ENCODE data around the gene PLCH1.

The PLCH1 gene

DNA sequence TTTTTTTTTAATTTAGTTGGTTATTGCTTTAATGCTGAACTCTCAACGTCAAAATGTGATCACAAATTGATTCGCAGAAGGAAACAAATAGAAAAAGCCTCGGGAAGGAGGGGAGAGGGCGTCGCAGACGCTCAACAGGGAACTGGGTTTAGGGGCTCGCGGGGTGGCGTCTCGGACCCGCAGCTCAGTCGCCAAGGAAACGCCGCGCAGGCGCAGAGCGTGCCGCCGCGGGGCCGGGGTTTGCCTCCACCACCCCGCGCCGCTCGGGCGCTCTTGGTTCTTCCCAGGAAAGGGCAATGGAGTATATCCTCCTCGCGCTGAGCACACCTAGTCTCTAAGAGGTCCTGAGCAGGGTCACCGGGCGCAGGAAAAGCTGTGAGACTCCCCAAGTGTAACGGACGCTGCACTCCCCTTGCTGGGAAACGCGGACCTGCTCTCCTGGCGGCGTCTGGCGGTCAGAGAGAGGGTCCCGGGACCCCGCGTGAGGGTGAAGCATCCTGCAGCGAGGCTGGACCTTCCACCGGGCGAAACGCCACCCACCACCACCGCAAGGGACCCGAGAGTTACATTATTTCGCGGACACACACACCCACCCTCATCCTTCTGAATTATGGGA lies 753 bp downstream of the PLCH1 start:
- DNase-seq, result peak; percentile 75

DNA sequence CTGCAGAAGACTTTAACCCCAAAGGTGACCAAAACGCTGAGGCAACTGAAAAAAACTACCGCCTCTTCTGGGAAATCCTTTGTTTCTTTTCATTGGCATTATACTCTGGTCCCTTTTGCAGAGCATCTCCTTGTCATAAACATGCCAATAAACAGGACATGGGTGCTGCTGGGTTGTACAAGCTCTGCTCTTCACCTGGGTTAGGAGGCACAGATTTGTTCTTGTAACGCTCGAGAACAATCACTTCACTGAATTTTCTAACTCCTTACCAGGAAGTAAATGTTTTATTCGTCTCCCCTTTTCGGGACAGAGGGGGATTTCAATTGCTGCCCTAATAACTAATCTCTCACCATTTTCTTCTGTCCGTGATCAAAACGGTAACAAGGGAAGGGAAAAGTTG lies 1.3 kb downstream of the PLCH1 start:
- DNase-seq, result peak; percentile 29

DNA sequence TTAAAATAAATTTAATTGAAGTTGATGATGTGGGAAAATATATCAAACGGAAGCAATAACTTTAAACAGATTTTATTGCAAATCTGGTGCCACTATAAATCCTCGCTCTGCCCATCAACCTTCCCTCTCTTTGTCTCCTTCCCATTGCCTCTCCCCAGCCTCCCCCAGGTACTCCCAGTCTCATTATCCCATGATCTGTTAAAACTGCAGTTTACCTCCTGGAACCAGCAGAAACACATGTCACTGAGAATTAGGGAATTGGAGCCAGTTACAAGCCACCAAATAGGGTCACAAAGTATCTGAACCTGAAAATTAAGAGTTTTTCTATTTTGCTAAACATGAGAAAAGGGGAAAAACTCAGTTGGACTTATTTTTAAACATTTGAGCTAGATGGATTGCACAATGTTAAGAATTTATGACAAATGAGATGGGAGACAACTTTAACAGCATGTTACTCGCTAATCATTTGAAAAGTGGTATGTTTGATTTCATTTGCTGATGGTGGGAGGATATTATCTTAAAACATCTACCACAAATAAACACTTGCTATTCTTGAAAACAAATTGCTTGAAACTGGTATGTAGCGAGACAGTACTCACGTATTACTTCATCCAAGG lies 2.4 kb downstream of the PLCH1 start:
- DNase-seq, result no peak

DNA sequence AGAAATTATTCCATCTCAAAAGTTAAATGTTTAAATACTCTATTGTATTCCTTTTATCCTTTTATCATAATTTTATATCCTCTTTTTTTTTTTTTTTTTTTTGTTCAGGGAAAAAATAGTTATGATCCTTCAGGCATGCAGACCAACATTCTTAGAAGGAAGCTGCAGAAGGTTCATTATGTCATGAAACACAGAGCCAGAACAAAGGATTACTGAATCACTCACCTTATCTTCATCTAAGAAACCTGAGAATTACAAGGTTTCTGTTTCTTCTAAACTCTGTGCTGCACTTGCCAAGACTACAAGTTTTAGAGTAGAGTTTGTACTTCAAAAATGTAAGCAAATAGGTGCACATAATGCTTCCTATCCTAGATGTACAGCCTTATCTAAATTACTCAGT lies 3.3 kb downstream of the PLCH1 start:
- no peak for DNase-seq

DNA sequence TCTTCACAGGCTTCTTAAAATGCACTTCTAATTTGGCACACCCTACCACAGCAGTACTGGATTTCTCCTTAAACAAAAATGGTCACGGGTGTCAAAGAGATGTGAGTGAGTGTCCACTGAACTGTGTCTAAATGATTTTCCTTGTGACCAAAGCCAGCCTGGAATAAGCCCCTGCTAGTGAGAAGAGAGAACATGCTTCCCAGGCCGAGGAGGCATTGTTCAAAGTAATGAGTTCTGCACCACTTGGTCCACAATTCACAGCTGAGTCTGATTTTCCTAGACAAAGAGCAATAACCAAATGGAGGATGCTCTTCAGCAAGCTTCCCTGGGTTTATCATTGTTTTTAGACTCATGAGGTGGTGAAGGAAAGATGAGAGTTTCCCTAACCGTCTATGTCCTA lies 3.8 kb downstream of the PLCH1 start:
- no peak for DNase-seq

DNA sequence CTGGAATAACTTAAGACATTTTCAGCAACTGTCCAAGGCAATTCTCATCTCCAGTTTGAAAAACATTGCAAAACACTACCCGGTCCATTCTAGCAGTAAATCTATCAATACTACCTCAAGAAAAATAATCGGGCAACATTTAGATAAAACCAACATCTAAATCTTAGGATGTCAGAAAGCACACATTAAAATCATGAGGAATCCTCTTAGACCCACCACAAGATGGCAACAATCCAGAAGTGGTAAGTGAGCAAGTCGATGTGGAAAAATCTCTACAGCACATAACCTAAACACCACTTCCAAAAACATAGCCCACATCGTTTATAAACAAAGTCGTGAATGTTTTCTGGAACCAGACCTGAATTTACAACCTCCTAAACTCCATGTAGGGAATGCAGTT lies 5.7 kb downstream of the PLCH1 start:
- DNase-seq, result peak; percentile 14

DNA sequence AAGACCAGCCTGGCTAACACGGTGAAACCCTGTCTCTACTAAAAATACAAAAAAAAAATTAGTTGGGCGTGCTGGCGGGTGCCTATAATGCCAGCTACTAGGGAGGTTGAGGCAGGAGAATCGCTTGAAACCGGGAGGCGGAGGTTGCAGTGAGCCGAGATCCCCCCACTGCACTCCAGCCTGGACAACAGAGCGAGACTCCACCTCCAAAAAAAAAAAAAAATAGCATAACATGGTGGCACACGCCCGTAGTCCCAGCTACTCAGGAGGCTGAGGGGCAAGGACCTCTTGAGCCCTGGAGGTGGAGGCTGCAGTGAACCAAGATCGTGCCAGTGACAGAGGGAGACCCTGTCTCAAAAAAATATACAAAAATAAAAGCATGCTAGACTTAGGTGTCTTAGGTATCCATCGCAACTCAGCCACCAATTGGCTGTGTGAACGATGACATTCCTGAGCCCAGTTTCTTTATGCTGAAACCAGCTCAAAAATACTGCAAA lies 6.2 kb downstream of the PLCH1 start:
- no peak for DNase-seq

DNA sequence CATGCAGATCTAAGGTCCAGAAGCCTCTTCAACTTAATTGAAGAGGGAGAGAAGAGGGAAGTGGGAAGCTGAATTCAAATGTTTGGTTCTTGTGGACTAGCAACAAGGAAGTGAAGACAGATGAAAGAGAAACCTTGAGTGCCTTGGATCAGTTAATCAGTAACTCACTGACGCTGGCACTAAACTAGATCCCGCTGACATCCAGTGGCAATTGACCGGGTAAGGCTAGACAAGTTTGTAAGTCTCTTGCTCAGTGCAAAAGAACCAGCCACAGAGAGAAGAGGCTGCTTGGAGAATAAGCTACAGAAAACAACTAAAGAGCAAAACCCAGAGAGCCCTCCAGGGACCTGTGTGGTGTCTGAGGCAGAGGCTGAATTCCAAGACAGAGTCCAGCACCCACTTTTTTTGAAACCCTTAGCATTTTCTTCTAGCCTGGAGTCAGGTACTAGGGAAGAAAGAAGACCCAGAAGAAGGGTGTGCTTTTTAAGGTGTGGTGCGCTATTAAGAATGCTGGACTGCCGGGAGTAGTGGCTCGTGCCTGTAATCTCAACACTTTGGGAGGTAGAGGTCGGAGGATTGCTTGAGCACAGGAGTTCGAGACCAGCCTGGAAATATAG lies 6.9 kb downstream of the PLCH1 start:
- no peak for DNase-seq

DNA sequence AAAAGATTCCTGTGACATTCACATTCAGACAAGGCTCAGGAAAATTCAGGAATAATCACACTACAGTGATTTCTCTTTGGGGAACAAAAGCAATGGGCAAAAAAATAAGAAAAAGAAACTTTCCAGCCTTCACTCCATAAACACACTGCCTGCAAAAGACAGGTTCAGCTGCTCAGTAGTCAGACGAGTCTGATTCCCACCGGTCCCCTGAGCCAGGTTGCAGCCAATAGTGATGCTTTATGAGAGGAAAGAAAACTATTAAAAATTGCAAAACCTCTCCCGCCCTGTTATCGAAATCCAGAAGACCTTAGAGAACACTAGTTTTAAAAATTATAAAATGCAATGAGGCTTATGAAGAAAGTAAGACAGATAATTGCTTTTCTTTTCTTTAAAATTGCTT lies 8.5 kb downstream of the PLCH1 start:
- DNase-seq, result no peak

DNA sequence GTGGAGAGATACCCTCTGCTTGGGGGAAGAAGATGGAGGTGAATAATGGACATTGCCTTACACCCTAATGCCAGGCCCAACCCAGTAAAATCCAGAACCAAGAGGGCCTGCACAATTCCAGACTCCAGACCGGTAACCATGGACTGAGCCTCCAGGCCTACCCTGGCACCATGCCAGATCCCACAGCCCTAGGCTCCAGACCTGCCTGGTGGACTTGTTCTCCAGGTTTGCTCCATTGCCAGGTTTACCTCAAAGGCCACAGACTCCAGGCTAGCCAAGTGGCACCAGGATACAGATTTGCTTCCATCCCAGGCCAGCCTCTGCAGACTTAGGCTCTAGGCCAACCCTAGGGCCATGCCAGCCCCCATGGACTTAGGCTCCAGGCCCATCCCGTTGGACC lies 14.0 kb downstream of the PLCH1 start:
- DNase-seq, result no peak

DNA sequence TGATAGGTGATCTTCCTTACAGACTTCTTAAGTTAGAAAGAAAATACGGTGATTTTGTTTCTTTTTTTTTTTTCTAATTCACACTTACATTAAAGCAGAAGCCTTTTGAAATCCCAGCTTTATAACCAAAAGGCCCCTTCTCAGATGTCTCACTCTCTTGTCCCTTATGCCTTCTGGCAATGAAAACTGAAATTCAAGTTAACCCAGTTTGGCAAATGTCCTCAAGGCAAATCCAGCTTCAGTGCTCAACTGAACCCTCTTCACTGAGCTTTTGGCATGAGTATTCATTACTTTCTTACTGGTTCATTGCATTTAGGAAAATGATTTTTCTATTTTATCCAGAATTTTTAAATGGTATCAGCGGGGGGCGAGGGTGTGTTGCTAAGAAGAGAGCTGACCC lies 17.0 kb downstream of the PLCH1 start:
- no peak for DNase-seq

DNA sequence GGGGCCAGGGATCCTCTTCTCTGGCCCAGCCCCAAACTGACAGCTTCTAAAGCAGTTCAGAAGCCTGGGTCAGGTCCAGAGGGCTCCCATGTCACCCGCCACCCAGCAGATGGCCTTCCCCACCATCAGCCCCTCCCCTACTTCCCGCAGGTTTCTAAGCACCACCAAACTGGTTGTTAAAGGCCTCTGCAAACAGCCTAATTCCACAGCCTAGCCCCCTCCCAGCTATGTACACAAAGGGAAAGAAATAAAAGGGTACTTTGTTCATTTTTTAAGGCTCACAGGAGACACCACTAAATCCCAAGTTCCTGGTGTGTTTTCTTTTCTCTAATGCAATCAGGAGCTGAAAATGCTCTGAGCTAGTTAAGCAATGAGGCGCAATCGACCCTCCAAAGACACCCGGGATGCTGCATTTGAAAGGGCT lies 30.6 kb downstream of the PLCH1 start:
- peak; percentile 80 for DNase-seq

DNA sequence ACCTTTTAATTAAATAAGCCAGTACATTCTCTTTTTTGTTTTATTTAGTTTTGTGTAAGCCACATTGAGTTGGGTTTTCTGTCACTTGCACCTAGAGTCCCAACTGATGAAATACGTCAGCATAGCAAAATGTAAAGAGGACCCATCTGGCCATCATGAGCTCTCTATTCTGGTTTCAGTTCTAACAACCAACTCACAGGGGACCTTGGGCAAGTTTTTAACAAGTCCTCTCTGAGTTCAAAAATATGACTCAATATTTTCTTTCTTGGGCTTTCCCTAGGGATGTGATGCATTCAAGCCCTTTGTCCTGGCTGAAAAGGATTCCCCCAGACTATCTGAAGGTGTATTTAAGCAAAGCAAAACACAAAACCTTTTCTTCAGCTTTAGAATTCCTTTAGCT lies 32.9 kb downstream of the PLCH1 start:
- no peak for DNase-seq

DNA sequence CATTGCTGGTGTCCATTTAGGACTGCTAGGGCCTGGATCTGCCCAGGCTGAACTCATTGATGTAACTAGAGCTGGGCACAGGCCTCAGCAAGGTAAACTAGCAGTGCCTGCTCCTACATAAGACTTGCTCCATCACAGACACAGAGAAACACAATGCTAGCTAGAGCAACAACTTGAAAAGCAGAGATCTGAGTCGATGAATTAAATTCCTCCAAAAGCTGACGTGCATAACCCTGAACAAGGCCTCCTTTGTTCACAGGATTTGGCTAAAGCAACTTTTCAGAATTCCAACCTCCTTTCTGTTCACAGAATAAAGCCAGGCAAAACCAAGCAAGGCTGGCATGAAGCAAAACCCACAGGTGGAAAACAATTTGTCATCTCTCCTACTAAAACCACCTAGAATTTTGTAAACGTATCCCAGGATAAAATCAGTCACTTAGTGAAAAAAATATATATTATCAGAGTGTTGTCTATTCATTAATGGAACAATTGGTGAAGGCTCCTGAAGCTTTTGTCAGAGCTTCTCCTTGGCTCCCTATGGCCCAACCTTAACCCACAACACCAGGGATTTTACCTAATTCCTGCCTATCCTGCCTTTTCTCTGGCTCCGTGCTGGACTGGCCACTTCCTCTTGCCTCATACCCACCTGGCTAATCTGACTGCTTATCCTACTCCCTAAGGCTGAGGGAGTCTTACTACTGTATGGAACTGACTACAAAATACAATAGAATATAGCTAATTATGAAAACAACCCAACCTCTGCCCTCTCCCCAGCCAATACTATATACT lies 39.9 kb downstream of the PLCH1 start:
- DNase-seq, result no peak

DNA sequence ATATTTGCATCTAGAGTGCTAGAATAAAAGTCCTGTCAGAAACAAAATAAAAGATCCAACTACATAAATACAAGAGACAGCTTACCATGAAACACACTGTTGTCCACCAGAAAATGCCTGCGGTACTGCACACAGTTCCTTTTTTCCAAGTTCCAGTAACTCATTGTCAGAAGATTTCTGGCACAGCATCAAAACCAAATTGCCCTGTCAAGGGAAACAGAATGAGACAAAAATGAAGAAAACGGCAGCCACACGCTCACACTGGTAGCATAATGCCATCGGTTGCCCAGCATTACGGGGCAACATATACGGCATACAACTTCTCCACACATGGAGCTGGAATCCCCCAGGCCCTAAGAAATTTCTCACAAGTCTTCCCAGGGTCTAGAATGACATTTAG lies 40.8 kb downstream of the PLCH1 start:
- DNase-seq, result no peak

DNA sequence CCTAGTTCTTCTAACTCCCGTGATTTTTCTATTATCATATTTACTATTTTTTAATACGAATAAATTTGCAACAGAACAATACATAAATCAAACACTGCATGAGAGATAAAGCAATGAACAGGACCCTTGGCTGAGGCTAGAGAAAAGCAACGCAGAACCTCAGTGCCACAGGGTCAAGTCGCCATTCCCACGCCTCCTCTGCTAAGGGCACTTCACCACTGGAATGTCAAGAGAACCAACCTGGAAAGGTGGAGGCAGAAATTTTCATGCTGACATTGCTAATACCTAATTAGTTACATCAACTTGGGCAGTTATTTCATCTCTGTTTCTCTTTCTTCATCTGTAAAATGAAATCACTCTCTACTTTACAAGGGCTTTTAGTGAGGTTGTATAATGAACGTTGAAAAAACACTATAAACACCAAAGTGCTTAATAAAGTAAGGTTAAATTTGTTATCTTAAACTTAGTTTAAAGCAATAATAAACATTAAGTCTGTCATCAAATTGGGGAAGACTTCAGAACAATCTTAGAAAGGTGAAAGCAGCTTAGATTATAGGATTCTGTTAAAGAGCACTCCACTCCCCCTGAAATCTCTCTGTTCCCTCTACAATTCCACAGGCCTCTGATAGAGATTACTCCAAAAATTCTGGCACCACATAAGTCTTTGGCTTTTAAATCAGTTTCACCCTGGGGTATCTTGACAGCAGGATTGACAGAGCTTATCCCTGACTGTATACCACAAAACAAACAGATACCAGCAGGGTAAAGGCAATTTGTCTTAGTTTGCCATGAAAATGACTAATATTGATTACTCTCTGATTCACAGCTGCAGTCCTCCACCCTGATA lies 41.9 kb downstream of the PLCH1 start:
- DNase-seq, result peak; percentile 42

DNA sequence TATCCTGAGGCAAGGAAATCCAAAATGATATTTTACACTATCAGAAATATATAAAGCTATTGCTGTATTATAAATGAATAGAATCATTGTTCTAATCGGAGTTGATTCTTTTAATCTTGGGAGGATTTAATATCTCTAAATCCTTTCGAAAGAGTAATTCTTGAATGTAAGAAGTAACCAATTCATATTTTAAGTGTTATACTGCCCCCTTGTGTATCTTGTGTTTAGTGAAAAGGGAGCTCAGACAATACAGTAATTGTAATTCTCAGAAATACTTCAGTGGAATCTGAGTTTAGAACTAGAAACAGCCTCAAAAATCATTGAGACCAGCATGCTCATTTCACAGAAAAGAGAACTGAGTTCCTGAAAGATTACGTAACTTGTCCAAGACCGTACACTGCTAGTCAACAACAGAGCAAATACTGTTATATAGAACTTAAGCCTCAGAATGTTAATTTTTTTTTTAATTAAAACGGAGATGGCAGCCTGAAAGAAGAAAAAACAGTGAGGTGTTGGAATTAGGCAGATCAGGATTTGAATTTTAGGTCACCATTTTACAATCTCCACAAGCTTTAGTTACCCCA lies 42.9 kb downstream of the PLCH1 start:
- DNase-seq, result peak; percentile 82

DNA sequence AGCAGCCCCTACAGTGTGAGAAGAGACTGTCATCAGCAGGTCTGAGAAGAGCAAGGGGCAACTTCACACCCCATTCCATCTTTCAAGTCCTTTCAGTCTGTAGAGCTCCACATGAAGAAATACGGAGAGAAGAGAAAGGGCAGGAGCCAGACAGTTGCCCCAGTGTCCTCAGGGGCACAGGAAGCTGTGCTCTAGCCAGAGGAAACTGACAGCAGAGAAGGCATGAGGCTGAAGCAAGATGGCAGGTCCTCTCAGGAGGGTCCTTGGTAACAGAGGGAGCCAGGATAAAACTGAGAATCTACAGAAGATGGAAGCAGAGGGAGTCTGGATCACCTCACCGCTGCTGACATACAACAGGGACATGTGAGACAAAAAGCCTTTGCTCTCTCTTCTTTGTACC lies 47.3 kb downstream of the PLCH1 start:
- no peak for DNase-seq

DNA sequence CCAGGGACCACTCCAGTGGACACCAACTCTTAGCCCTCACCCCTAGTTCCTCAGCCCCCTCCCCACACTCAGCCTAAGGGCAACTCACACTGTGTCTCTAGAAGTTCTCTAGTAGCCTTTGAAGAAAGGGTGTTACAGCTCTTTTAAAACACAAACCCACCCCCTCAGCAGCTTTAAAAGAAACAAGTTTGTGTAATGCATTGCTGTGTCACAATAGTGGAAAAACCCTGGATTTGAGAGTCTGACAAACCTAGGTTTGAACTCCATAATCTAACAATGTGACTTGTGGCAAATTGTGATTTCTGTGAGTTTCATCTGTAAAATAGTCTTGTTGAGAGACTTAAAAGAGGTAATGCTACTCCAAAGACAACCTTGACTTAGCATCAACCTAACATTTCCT lies 54.0 kb downstream of the PLCH1 start:
- no peak for DNase-seq

DNA sequence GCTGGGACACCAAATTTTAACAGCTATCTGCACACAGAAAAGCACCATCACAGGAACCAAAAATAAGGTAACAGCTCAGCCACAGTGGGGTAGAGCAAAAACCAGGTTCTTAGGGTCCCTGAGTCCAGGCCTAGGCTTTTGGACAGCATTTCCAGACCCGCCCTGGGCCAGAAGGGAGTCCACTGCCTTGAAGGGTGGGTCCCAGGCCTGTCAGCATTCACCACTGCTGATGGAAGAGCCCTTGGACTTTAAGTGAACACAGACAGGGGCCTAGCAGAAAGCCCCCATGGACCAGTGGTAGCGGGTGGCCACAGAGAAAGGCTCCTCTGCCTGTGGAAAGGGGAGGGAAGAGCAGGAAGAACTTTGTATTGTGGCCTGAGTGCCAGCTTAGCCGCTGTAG lies 56.4 kb downstream of the PLCH1 start:
- DNase-seq, result no peak

DNA sequence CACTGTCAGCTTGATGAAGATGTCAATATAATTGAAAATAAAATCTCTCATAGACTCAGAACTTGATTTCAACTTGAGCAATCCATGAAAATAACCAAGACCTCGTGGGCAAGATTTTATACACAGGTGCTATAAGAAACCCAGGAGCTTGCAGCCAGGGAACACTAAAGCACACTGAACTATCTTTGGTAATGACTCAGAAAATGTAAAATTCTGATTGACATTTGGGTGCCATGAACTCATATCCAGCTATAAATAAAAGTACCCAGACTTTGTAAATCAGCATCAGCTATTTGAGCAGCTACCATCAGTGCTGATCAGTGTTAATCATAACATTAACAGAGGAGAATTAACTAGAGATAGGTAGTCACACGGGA lies 61.5 kb downstream of the PLCH1 start:
- no peak for DNase-seq

All from NCI-H146 (cell line).